ENCODE measurements around the gene MUC6.

MUC6 gene

DNA sequence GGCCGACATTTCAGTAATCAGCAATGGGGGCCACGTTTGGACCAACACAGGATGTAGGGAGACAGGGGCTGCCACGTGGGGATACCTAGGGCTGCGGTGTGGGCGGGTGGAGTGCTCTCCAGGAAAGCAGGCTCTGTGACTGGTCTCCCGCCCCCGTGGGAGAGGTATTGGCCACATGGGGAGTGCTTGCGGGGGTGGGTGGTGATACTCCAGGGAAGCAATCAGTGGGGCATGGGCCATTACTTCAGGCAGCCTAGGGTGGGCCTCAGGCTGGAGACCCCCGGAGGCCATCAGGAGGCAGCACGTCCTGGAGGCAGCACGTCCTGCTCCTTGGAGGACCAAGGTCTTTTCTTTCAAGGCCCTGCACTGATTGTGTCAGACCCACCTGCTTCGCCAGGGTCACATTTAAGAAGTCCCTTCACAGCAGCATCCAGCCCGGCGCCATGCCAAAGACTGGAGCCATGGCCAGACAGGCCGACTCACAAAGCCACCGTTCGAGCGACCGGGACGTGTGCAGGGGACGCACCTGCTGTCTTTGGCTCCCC is 35.1 kb upstream of the MUC6 start:
- DNase-seq: peak; percentile 23

- DNase-seq: no peak
These were observed 34.3 kb upstream of the MUC6 start for GRCh38 chr11:1070594-1071462.

- DNase-seq: no peak
These were observed 33.2 kb upstream of the MUC6 start for GRCh38 chr11:1069740-1070139.

DNA sequence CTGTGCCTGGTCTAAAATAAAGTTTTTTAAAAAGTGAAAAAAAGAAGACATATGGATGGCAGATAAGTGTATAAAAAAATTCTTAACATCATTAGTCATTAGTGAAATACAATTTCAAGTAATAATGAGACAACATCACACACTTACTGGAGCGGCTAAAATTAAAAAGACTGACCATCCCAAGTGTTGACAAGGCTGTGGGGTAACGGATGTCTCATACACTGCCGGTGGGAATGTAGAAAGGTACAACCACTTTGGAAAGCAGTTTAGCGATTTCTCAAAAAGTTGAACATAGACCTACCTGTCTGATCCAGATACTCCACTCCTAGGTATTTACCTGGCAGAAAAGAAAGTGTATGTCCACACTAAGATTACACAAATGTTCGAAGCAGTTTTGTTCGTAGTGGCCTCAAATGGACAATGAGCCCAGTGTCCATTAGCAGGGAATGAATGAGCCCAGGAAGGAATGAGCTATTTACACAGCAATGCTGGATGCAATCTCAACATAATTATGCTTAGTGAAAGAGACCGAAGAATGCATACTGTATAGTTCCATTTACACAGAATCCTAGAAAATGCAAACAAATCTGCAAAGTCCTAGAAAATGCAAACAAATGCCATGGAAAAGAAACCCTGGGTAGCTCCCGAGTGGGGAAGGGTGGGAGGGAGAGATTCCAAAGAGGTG is 31.4 kb upstream of the MUC6 start:
- DNase-seq: no peak

DNA sequence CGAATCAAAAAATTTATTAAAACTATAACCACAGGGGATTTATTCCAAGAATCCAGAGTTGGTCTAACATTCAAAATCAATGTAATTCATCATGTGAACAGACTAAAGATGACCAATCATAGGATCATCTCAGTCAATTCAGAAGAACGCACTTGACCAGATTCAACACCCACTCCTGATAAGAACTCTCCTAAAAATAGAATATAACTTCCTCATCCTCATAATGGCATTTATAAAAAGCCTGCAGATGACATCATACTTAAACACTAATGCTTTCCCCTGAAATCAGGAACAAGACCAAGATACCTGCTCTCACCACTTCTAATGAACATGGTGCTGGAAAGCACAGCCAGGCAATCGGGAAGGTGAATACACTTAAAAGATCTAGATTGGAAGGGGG is 27.6 kb upstream of the MUC6 start:
- DNase-seq: peak; percentile 12

DNA sequence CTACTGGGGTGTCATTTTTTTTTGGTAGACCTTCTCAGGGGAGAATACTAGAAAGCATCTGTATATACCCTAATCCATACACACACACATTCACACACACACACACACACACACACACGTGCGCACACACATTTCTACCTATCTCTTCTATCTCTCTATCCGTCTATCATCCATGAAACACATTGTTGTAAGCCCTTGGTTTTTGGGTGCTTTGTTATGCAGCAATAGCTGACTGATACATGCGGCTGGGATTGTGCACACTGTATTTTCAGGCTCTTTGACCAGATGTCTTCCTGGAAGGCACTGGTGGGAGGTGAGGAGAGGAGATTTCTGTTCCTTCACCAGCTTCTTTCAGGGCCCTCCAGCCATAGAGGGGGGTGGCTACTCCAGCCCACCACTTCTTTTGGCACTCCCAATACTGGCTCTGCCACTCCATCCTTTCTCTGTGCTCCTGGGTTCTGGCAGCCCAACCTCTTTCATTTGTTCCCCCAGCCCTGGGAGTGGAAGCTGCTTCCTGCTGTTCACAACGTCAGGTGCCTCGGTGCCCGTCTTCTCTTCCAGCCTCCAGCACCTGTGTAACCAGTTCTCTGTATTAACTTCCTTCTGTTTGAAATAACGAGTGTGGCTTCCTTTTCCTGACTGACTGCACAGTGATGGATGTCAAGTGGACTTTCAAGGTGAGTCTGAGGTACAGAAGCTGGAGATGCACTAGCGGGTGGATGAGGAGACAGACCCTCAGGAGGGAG is 25.7 kb upstream of the MUC6 start:
- no peak for DNase-seq

DNA sequence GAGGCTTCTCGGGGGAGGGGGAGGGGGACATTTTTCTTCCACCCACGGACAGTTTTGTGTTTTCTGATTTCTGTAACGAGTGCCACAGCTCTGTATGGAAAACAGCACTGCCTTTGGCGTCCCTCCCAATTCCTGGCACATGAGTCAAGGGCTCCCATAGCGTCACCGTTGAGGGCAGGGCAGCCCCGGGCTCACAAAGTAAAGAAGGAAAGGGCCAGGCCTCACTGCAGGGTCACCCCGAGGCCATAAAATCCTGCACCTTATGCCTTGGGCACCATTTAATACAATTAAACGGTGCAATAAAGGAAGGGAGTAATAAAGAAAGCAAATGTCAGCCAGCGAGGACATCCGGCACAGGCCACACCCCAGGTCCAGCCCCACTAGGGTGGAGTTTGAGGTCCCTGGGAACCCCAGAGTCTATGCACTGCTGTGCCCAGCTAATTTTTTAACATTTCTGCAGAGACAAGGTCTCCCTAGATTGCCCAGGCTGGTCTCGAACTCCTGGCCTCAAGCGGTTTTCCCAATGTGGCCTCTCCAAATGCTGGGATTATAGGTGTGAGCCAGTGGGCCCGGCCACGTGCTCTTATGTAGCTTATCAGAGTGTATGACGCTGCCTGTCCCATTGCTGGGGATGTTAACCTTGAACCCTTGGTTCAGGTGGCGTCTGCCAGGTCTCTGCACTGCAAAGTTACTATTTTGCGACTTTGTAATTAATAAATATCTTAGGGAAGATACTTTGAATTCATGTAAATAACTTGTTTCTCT is 24.5 kb upstream of the MUC6 start:
- peak; percentile 67 for DNase-seq

- DNase-seq: no peak
These were observed 23.9 kb upstream of the MUC6 start for GRCh38 chr11:1060410-1060809.

DNA sequence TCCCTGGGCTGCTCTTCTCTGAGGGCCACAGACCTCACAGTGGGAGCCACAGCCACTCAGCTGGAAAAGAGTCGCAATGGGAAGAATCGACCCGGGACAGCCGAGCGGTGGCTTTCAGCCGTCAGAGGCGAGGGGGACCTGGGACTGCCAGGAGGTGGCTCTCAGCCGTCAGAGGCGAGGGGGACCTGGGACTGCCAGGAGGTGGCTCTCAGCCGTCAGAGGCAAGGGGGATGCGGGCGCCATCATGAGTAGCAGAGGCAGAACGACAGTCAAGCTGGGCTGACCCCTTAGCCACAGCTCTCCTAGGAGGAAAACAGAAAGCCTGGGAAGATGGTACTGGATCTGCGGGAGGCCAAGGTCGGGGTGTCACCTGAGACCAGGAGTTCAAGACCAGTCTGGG is 23.2 kb upstream of the MUC6 start:
- no peak for DNase-seq

GRCh38 chr11:1057806-1058205 is 21.3 kb upstream of the MUC6 start:
- no peak for DNase-seq

GRCh38 chr11:1055990-1056771 is 19.7 kb upstream of the MUC6 start:
- no peak for DNase-seq

DNA sequence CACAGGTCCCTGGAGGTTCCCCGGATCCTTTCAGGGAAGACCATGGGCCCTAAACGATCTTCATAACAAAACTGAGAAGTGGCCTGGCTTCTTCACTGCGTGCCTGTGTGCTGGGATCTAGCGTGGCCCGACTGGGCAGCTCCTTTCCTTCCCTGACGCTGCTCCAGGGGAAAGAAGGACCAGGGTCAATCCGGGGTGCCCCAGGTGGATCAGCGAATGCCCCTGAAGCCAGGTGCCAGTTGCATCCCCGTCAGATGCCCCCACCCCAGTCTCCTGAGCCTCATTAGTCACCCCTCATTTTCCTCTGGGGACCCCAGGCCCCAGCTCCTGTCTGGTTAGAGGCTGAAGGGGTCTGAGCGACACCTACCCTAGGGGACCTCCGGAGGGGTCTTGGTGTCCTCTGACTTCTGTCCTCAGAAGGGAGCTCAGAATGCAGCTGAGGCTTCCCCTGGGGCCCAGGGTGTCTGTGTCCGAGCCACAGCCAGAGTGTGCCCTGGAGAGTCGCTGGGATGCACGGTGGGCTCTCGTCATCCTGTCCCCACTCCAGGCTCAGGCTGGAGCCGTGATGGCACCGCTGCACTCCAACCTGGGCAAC is 18.7 kb upstream of the MUC6 start:
- DNase-seq: no peak

- DNase-seq: peak; percentile 47
These were observed 17.9 kb upstream of the MUC6 start for GRCh38 chr11:1054143-1055108.

DNA sequence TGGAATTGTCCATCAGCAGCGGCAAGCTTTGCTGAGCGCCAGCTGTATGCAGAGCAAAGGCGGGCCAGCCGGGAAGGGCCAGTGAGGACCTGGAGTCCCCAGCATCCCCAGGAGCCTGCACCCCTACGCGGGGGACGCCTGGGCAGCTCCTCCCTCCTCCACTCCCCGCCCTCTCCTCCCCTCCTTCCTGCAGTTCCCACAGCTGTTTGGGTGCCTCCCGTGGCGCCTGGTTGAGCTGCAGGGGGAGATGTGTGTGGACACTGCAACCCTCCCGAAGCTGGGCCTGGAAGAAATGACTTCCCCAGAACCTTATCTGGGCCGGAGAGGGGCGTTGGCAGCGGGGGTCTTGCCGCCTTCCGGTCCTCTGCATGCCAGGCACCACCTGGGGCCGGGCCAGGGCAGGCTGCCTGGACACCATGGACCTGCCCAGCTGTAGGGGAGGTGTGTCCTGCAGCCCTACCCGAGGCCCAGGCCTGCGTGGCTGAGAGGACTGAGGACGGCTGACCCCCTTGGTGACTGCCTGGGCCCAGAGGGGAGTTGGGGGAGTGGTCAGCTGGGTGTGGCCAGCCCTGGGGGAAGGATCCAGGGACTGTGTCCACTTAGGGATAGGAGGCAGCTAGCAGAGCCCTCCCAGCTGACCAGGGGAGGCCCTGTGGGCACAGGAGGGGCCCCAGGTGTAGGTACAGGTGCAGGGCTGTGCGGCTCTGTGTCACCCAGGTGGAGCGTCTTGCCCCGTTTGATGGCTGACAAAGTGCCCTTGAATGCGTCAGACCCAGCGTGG is 16.8 kb upstream of the MUC6 start:
- peak; percentile 49 for DNase-seq

DNA sequence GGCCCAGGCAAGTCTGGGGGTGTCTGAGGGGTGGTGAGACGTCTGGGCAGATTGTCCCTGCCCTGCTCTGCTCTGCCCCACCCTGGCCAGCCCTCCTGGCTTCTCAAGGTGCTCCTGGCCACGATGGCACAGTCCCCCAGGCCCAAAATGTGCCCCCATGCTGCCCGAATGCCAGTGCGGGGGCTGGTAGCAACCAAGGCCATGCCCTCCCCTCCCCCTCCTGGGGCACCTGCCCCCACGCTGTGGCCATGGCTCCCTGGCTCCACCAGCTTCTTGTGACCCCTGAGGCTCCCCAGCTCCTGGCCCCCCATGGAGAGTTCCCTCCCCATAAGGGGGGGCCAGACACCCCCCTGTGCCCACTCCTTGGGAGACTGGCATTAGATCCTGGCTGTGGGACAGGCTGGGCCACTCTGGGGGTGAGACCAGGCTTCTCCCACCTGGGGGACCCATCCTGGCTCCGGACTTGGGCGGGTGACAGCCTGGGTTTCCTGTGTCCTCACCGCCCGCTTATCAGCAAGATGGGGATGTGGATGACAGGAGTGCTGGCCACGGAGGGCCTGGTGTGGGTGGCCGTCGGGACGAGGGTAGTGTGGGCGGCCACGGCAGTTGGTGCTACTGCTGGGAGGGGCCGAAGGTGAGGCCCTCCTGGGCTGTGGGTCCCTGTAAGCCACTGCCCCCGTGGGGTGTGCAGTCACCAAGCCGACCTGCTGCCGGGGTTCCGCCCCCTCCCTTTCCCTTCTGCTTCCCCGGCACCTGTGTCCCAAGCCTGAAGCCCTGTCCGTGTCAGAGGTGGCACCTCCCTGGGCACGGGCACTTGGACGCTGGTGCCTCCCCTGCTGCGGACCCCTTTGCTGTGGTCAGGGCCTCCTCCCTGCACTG is 15.9 kb upstream of the MUC6 start:
- DNase-seq: no peak

DNA sequence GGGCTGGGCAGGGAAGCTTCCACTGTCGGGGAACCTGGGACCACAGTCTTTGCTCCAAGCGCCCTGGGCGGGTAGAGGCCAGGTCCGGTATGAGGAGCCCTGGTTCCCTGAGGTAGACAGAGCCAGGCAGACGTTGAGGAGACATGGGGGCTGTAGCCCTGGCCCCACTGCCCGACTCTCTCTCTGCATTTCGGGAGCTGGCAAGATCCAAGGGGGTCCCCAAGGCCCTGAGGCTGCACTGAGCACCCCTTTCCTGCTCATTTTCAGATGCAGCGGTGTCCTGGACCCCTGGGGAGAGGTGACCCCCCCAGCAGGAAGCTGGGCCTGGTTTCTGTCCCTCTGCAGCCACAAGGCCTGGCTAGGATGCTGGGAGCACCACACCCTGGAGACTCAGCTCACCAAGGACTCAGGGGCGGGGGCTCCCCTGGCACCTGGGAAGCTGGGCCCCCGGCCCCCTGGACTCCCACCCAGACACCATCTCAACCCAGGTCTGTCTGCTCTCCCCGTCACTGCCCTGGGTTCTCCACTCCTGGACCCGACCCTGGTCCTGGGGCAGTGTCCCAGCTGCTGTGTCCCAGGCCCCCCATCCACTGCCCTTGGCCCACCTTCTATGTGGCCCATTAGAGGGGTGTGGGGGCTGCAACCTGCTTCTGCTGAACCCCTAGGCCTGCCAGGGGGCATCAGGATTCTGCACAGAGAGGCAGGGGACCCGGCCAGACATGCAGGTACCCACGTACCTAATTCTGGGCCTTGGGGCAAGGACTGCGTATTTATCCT is 15.0 kb upstream of the MUC6 start:
- no peak for DNase-seq

- peak; percentile 56 for DNase-seq
These were observed 14.2 kb upstream of the MUC6 start for GRCh38 chr11:1050581-1051355.

All from NCI-H226 (cell line).